Epithelial cell of proximal tubule (primary cell): Measurements from ENCODE around the gene SLC22A15. TPM values are rescaled to one million over a fixed set of nuclear protein-coding genes. Genes with fewer than 3 reads are reported as not detected.
A peak's percentile ranks its signal among the peaks of the same experiment; 100 is the strongest.

Experiments
- DNase-seq: peaks from one replicate; pipeline ENCODE4 v3.0.0-alpha.2; 2011; ENCODE audit warnings: low read depth
- H3K4me3 ChIP-seq: 2 replicates; pipeline ENCODE4 v1.5.1; 2011; ENCODE audit warnings: low read depth, mild to moderate bottlenecking, low read length
- CTCF ChIP-seq: conservative IDR thresholded peaks from 2 replicates; pipeline ENCODE4 v1.5.1; 2012; ENCODE audit warnings: low read depth, mild to moderate bottlenecking, low read length
- total RNA-seq: library from RNA; depleted of rRNA; stranded (reverse); fragments of >200 nt; gene quantifications from 2 replicates; pipeline ENCODE4 v1.2.3, GENCODE V29; 2015

The SLC22A15 gene
- total RNA-seq, 1 donor from 2014 or later = 2.6 TPM

- TF ChIP-seq CTCF = peak; percentile 85
- no peak for DNase-seq
- H3K4me3 ChIP-seq = no peak overlapping the region
These were observed 5.0 kb downstream of the SLC22A15 start for GRCh38 chr1:115980998-115981993.

GRCh38 chr1:115982400-115982799 is 6.1 kb downstream of the SLC22A15 start:
- TF ChIP-seq CTCF = no peak
- no peak for DNase-seq
- H3K4me3 ChIP-seq = no peak overlapping the region

GRCh38 chr1:115983584-115983983 is 7.3 kb downstream of the SLC22A15 start:
- no peak overlapping the region for H3K4me3 ChIP-seq
- DNase-seq = no peak
- no peak for TF ChIP-seq CTCF

GRCh38 chr1:115987623-115988022 is 11.3 kb downstream of the SLC22A15 start:
- no peak for TF ChIP-seq CTCF
- DNase-seq = no peak
- H3K4me3 ChIP-seq = no peak overlapping the region

- no peak for TF ChIP-seq CTCF
- no peak overlapping the region for H3K4me3 ChIP-seq
- no peak for DNase-seq
These were observed 12.6 kb downstream of the SLC22A15 start for GRCh38 chr1:115988953-115989352.

- no peak for DNase-seq
- H3K4me3 ChIP-seq = no peak overlapping the region
- TF ChIP-seq CTCF = no peak
These were observed 13.4 kb downstream of the SLC22A15 start for GRCh38 chr1:115989699-115990098.
